Activated CD4-positive, CD25-positive, alpha-beta regulatory T cell treated with anti-CD3 and anti-CD28 coated beads, Interleukin-2, amount 50 U/mL, for 72 hours (primary cell): Measurements from ENCODE around the gene ZBTB7C.

Experiments used
- DNase-seq: peaks from one replicate; pipeline ENCODE4 v3.0.0; 2021

ZBTB7C gene

GRCh38 chr18:48206887-48207286 is 202.3 kb downstream of the ZBTB7C start:
- no peak for DNase-seq

GRCh38 chr18:48203961-48204666 is 205.1 kb downstream of the ZBTB7C start:
- DNase-seq = no peak

- no peak for DNase-seq
Observed at GRCh38 chr18:48203288-48203945, 205.8 kb downstream of the ZBTB7C start.

- DNase-seq = no peak
Observed at GRCh38 chr18:48202350-48203260, 206.6 kb downstream of the ZBTB7C start.

DNA sequence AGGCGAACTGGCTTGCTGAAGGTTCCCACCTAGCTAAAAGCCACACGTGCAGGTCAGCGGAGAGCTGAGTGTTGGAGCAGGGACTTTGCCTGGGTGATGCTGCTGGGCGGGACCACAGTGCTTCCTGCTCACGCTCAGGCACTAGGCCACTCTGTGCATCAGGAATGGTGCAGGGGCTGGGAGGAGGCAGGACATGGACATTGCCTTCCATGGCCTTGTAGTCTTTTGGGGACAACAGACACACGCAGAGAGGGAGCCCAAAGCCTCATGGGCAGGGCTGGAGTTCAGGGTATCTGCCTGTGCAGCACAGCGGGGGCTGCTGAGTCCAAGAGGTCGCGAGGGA is 207.2 kb downstream of the ZBTB7C start:
- DNase-seq = no peak

DNA sequence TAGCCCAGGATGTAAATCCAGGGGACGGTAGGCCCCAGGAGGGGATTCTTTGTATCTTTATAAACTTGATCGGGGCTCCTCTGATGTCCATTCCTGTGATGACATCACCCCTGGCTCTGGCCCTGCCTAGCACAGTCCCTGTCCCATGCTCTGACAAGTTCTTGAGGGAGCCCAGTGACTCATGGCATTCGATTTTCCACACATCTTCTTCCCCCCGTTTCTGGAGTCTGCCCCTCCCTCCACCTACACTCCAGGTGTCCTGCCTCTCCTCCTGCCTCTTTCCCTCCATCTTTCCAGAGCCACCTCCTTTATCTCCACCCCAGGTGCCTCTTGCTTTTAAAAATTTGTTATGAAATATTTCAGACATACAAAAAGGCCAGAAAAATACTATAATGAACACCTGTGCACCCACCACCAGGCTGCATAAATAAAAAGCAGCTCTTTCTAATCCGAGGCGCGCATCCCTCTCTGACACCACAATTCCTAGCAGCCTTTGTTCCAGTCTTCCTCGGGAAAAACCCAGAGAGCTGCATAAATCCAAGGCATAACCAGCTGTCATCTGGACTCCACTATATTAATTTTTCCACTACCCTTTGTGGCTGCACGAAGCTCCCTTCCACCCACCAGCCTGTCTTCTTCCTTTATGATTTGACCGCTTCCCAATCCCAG is 207.7 kb downstream of the ZBTB7C start:
- DNase-seq = no peak

DNA sequence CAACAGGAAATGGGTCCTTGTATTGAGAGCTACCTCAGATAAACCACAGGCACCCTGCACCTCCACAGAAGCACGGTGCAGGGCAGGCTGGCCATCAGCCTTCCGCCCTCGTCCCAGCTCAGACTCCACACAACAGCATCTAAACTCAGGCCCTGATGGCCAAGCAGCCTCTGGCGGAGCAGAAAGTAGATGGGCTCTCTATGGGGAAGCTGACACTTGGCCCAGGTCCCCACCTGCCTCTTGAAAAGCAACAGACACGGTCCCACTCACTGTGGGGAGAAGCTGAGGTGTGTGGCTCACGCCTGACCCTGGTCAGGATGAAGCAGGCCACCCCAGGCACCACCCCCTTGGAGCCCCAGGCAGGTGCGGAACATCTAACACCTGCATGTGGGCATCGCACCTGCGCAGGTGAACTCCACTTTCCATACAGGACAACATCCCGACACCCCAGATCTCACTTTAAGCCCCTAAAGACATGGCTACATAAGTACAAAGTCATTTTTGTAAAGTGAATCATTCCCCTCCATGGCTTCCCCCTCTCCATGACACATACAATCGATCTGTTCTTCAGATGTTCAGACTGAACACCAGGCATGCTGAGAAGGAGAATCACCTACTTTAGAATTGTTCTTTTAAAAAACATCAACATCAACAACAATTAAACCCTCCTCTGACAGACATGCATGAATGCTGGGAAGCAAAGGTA is 208.4 kb downstream of the ZBTB7C start:
- no peak for DNase-seq

DNA sequence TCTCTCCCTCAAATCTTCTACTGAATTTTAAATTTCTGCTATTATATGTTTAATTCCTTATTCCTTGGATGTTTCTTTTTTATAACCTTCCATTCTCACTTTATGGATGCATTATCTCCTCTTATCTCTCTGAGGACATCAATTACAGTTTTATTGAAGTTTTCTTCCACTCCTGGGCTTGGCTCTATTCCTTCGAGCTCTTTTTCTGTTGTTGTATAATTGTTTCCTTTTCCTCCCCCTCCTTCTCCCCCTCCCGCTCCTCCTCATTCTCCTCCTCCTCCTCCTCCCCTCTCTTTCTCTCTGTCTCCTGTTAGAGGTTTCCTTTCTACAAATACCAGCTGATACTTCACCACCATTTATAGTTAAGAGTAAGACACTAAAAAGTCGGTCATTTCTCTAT is 209.8 kb downstream of the ZBTB7C start:
- DNase-seq = no peak

DNA sequence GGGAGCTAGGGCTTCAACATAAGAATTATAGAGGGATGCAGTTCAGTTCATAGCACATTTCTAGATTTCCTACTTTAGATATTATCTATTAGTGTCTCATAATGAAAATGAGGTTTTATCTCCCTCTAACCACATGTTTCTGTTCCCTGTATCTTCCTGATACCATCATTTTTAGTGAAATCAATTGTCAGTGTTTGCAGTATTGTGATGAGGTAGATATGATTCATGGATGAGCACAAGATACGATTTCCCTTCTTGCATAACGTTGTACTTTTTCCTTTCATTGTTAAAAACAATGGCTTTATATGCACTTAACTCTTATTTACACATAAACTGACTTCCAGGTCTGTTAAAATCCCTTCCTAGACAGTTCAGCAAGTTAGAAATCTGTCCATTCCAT is 211.4 kb downstream of the ZBTB7C start:
- no peak for DNase-seq

DNA sequence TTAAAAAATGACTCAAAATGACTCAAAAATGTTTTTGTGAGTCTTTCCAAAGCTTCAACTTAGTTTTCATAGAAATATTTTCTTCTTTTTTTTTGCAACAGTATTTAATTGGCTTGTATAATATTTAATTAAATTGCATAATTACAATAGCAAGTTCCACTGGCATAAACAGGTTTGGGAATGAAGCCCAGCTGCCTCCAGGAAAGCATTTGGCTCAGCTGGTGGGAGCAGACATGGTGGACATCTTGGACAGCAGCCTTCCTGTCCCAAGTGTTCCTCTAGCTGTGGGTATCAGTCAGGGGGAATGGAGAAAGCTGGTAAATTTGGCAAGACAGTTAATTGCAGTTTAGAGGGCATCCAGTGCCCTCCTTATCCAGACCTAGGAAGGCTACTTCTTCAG is 213.4 kb downstream of the ZBTB7C start:
- DNase-seq = no peak

- no peak for DNase-seq
Observed at GRCh38 chr18:48194591-48195181, 214.5 kb downstream of the ZBTB7C start.

GRCh38 chr18:48193521-48194492 is 215.4 kb downstream of the ZBTB7C start:
- DNase-seq = no peak

DNA sequence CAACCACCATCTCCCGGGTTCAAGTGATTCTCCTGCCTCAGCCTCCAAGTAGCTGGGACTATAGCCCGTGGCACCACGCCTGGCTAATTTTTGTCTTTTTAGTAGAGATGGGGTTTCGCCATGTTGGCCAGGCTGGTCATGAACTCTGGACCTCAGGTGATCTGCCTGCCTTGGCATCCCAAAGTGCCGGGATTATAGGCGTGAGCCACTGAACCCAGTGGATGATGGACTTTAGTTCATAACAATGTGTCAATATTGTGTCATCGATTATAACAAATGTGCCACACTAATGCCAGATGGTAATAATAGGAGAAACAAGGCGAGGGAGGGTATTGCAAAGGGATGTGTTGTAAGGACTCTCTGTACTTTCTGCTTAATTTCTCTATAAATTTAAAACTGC is 216.6 kb downstream of the ZBTB7C start:
- no peak for DNase-seq

- DNase-seq = no peak
Observed at GRCh38 chr18:48191494-48191893, 217.7 kb downstream of the ZBTB7C start.

GRCh38 chr18:48190994-48191393 is 218.2 kb downstream of the ZBTB7C start:
- DNase-seq = no peak

- no peak for DNase-seq
Observed at GRCh38 chr18:48188609-48189008, 220.6 kb downstream of the ZBTB7C start.

- DNase-seq = no peak
Observed at GRCh38 chr18:48186861-48187260, 222.3 kb downstream of the ZBTB7C start.

- DNase-seq = no peak
Observed at GRCh38 chr18:48186131-48186766, 222.9 kb downstream of the ZBTB7C start.

DNA sequence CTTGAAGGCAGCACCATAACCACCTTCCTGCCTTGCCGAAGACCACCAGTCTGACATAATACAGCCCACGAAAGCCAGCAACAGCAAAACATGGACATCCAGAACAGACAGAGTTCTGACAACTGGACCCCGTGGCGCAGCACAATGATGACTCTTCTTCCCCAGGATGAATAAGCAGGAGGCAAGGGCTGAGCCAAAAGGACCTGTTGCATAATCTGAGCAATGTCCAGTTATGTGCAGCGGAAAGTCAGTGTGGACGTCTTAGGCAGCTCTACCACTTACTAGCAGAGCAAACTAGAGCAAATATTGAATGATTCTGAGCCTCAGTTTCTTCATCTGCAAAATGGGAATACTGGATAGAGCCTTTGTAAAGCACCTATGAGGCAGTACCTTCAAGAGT is 225.1 kb downstream of the ZBTB7C start:
- no peak for DNase-seq

DNA sequence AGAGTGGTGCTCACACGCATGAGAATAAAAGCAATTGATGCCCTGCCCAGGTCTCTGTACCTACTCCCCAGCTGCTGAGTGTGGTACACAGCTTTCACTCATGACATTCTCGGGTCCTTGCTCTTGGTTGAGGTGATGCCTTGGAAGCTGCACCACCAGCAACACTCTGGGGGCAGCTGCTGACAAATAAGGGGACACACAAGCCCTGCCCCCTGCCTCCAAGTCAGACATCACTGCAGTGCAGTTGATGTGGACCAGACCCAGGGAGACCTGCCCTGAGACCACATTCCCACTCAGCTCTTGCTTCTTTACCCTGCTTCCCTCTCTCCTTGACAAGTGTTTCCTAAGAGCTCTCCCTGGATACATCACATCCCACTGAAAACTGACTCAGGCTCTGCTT is 225.6 kb downstream of the ZBTB7C start:
- DNase-seq = no peak
